ENCODE measurements around the gene METTL8.
"Not testable (repeated sequence)": the region's sequence is repeated elsewhere in the genome, so short reads cannot be mapped to it uniquely, and the experiment has no call there.

METTL8 gene

GRCh38 chr2:171430516-171431410 is 3.0 kb downstream of the METTL8 start:
- DNase-seq (ENCODE audit: low read depth in 3 of 3) = no peak

- DNase-seq (ENCODE audit: low read depth in 3 of 3) = not testable (repeated sequence)
Measured at GRCh38 chr2:171422710-171423495, 10.9 kb downstream of the METTL8 start.

DNA sequence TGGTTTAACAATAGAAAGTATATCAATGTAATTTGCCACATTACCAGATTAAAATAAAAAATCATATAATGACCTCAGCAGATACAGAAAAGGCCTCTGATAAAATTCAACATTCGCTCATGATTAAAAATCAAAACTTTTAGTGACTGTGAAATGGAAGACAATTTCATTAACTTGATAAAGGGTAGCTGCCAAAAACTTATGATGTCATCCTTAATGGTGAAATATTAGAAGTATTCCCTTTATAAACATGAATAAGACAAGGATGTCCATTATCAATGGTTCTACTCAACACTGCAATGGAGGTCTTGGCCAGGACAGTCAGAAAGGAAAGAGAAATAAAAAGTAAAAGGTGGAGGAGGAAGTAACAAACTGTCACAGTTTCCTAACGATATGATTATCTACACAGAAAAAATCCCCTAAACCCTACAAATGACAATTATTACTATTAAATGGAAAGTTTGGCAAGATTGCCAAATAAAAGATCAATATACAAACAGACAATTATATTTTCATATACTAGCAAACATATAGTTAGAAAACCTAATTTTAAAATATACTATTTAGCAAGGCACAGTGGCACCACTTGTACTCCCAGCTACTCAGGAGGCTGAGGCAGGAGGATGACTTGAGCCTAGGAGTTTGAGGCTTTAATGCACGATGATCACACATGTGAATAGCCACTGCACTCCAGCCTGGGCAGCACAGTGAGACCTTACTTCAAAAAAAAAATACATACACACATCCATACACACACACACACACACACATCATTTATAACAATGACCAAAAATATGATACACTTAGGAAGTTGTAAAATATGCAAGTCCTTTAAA is 12.8 kb downstream of the METTL8 start:
- DNase-seq (ENCODE audit: low read depth in 3 of 3) = no peak

DNA sequence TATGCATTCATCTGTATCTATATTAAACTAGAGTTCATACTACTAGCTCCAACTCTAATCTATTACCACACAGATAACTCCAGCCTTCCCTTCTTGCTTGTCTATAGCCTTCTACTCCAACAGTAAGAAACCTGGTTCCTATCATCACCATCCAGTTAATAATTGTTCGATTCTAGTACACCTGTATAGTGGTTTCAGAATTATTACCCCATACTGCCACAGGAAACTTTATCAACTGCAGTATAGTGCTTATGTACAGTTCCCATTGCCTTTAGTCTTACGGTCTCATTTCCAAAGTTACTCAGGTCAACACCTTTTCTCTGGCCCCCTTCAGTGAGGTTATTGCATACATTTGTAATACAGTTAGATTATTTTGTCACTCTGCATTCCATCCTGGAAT is 14.5 kb downstream of the METTL8 start:
- DNase-seq (ENCODE audit: low read depth in 3 of 3) = no peak

DNA sequence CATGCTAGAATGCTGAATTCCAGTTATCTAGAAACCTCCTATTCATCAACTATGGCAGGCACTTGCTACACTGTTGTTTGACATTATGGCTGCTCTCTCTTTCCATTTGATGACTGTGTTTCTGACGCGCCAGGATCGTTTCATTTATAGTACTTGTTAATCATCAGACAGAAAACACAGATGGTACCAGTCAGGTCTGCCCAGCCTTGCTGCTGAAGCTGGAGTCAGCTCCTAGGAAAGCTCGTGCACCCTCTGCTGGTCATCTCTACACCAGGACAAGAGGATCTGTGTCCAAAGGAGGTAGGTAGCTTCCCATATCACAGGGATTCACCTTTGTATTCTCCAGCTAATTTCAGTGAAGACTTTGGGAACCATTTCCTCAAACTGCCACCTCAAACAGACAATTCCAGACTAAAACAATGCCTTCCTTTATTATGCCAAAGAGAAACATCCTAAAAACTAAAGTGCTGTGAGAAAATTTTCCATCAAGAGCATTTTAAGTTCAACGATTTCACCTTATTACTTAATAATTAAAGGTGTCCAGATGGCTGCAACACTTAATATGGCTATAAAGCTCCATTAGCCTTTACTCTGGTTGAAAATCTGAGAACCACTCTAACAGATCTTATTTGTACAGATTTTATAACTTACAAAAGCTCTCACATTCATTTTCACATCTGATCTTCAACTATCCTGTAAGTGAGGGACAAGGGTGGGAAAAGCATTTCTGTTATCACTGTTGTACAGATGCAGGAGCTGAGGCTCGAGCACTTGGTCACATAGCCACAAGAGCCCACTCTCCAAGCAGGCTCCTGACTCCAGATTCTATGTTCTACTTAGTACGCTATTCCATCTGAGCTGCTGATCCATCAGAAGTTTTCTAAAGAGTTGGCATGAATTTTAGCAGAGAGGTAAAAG is 17.5 kb downstream of the METTL8 start:
- peak; percentile 45 to 70 (median 64) for DNase-seq (ENCODE audit: low read depth in 3 of 3)

- not testable (repeated sequence) for DNase-seq (ENCODE audit: low read depth in 3 of 3)
Measured at GRCh38 chr2:171414645-171415044, 19.1 kb downstream of the METTL8 start.

DNA sequence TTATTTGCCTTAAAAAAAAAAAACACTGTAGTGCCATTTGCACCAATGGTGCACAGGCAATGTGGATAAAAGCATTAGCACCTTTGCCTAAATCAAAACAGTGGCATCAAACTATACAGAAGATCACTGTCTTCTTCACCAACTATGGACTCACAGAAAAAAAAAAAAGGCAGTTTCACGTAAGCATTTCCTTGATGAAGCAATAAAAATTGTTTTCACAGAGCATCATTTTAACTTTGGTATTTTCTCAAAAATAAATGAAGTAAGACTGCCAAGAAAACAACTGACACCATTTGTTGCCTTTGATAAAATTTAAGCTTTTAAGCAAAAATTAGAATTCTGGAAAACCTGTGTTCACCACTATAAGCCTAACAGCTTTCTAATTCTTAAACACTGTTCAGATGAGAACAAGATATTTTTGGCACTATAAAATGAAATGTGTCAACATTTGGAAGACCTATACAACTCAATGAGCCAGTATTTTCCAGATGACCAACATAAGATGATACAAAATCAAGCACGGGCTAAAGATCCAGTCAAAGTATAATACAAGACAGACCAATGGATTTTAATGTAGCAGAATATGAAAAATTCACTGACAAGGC is 21.1 kb downstream of the METTL8 start:
- no peak for DNase-seq (ENCODE audit: low read depth in 3 of 3)

- DNase-seq (ENCODE audit: low read depth in 3 of 3) = no peak
Measured at GRCh38 chr2:171411791-171412483, 21.9 kb downstream of the METTL8 start.

DNA sequence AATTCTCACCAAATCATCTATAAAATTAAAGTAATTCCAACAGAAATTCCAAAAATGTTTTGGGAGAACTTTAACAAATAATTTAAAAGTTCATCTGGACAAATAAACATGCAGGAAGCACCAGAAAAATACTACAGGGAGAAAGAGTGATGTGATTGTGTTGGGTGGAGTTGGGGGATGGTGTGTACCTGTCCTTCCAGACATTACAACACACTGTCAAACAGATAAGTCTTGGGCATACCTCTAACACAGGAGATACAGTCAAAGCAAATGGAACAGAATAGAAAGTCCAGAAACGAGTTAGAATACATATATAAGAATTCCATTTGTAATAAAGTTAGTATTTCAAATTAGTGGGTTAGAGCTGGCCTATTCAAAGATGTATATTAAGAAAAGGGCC is 22.6 kb downstream of the METTL8 start:
- DNase-seq (ENCODE audit: low read depth in 3 of 3) = no peak

DNA sequence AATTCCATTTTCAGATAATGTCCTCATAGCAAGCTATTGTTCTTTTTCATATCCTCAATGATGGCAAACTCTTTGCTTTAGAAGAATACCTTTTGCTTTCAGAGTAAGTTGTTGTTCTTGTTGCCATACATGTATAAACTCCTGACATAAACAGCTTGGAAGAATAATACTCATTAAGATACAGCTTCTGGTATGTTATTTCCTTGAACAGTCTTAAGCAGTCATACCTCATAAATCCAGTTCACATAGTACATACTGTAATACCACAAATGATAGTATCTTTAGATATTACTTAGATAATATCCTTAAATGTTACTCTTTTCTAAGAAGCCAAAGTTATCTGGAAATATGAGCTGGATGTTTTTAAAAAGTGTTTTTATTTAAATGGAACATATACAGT is 23.2 kb downstream of the METTL8 start:
- DNase-seq (ENCODE audit: low read depth in 3 of 3) = no peak

DNA sequence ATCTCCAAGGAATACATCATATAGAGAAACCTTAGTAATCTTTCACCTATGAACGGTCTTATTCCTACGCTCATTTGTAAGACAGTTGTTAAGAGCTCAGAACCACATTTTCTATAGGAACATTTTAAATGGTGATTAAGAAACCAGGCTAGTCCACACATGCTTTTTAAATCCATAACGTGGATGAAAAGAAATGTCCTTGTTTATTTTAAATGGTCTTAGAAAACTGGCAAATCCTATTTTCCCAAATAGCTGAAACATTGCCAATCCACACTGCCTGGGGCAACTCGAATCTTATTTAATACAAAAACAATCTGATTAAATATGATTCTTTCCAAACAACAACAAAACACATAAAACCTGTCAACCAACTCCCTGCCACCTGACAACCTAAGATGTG is 23.7 kb downstream of the METTL8 start:
- DNase-seq (ENCODE audit: low read depth in 3 of 3) = no peak

- no peak for DNase-seq (ENCODE audit: low read depth in 3 of 3)
Measured at GRCh38 chr2:171409436-171409971, 24.3 kb downstream of the METTL8 start.

GRCh38 chr2:171407676-171408044 is 26.1 kb downstream of the METTL8 start:
- no peak for DNase-seq (ENCODE audit: low read depth in 3 of 3)

- DNase-seq (ENCODE audit: low read depth in 3 of 3) = no peak
Measured at GRCh38 chr2:171407030-171407675, 26.6 kb downstream of the METTL8 start.

- DNase-seq (ENCODE audit: low read depth in 3 of 3) = no peak
Measured at GRCh38 chr2:171406044-171406443, 27.7 kb downstream of the METTL8 start.

- no peak for DNase-seq (ENCODE audit: low read depth in 3 of 3)
Measured at GRCh38 chr2:171405546-171405945, 28.2 kb downstream of the METTL8 start.

GRCh38 chr2:171404719-171405118 is 29.1 kb downstream of the METTL8 start:
- DNase-seq (ENCODE audit: low read depth in 3 of 3) = no peak

- DNase-seq (ENCODE audit: low read depth in 3 of 3) = no peak
Measured at GRCh38 chr2:171404261-171404660, 29.5 kb downstream of the METTL8 start.

GRCh38 chr2:171402906-171403580 is 30.7 kb downstream of the METTL8 start:
- no peak for DNase-seq (ENCODE audit: low read depth in 3 of 3)
